H1 (cell line): ENCODE measurements around the gene ZSWIM4. TPM values are rescaled to one million over a fixed set of nuclear protein-coding genes. Genes with fewer than 3 reads are reported as not detected.

Experiments
- CTCF ChIA-PET: fragments of 300-600 bp; sonication (Branson Sonifier 250); formaldehyde crosslinking; loops from one replicate; lab custom pipeline; 2021; ENCODE audit not compliant: partially characterized antibody; lab: Charles Lee
- POLR2A ChIA-PET: fragments of 300-600 bp; sonication (Branson Sonifier 250); formaldehyde crosslinking; loops from one replicate; lab custom pipeline; 2021; ENCODE audit warnings: inconsistent platforms; ENCODE audit not compliant: partially characterized antibody; lab: Charles Lee
- DNase-seq, 2 experiments: peaks; one replicate each; pipeline versions ENCODE4 v3.0.0 to v3.0.0-alpha.2; 2010 to 2022; ENCODE audit warnings: low spot score in 2 of 2, low read depth in 1 of 2, mixed read lengths in 1 of 2
- FAIRE-seq: peaks from 2 replicates; lab custom pipeline; 2011; peaks lifted over from hg19 to GRCh38; lab: Jason Lieb, UNC
- H2AFZ ChIP-seq: 2 replicates; pipeline ENCODE4 v1.8.1; 2012; ENCODE audit warnings: low read length, inconsistent platforms
- H2AK5ac ChIP-seq: 2 replicates; pipeline ENCODE4 v1.6.1; 2013; ENCODE audit warnings: low read depth, low read length
- H2BK120ac ChIP-seq: replicated peaks from 2 replicates; pipeline ENCODE3; 2013; ENCODE audit warnings: low read depth, low read length, inconsistent platforms
- H2BK12ac ChIP-seq: 2 replicates; pipeline ENCODE4 v1.6.1; 2013; ENCODE audit warnings: low read depth, low read length
- H2BK15ac ChIP-seq: 2 replicates; pipeline ENCODE4 v1.6.1; 2013; ENCODE audit warnings: low read length
- H2BK20ac ChIP-seq: 2 replicates; pipeline ENCODE4 v1.6.1; 2013; ENCODE audit warnings: low read length
- H2BK5ac ChIP-seq: 2 replicates; pipeline ENCODE4 v1.6.1; 2013; ENCODE audit warnings: low read depth, low read length
- H3K14ac ChIP-seq: 2 replicates; pipeline ENCODE4 v1.6.1; 2013; ENCODE audit warnings: inconsistent platforms; ENCODE audit not compliant: insufficient read length
- H3K18ac ChIP-seq: 2 replicates; pipeline ENCODE4 v1.6.1; 2013; ENCODE audit warnings: low read length; ENCODE audit errors: extremely low read depth
- H3K23ac ChIP-seq: 2 replicates; pipeline ENCODE4 v1.6.1; 2013; ENCODE audit warnings: inconsistent platforms; ENCODE audit not compliant: insufficient read length
- H3K23me2 ChIP-seq: 2 replicates; pipeline ENCODE4 v1.6.1; 2013; ENCODE audit warnings: low read depth, low read length
- H3K27ac ChIP-seq: 2 replicates; pipeline ENCODE4 v1.6.1; 2011; ENCODE audit warnings: low read depth, low read length, inconsistent platforms
- H3K27me3 ChIP-seq, 4 experiments: replicated peaks in 1 of 4; 1 replicate in 1 of 4; 2 replicates in 3 of 4; pipeline versions ENCODE4 v1.6.1 to v1.8.1; 2011 to 2013; ENCODE audit warnings: low read length in 3 of 4, mild to moderate bottlenecking in 3 of 4, inconsistent platforms in 2 of 4, mixed read lengths in 2 of 4, moderate library complexity in 1 of 4; ENCODE audit not compliant: control insufficient read depth in 3 of 4, insufficient read depth in 3 of 4; ENCODE audit errors: extremely low read depth in 1 of 4
- H3K36me3 ChIP-seq, 4 experiments: 2 replicates each; pipeline versions ENCODE4 v1.6.1 to v1.8.1; 2011 to 2013; ENCODE audit warnings: mild to moderate bottlenecking in 4 of 4, low read length in 3 of 4, moderate library complexity in 2 of 4, control low read depth in 1 of 4, inconsistent platforms in 1 of 4; ENCODE audit not compliant: insufficient read depth in 4 of 4, control insufficient read depth in 2 of 4
- H3K4ac ChIP-seq: replicated peaks from 2 replicates; pipeline ENCODE3; 2013; ENCODE audit warnings: low read length, low read depth, mixed read lengths, inconsistent platforms; ENCODE audit not compliant: insufficient read length
- H3K4me1 ChIP-seq, 4 experiments: replicated peaks in 1 of 4; 1 replicate in 1 of 4; 2 replicates in 3 of 4; pipeline versions ENCODE4 v1.6.1 to v1.8.1; 2011 to 2013; ENCODE audit warnings: low read length in 3 of 4, inconsistent platforms in 2 of 4, mixed read lengths in 1 of 4; ENCODE audit not compliant: insufficient read depth in 4 of 4, control insufficient read depth in 3 of 4
- H3K4me2 ChIP-seq, 2 experiments: 2 replicates each; pipeline versions ENCODE4 v1.6.1 to v1.8.1; 2011 to 2013; ENCODE audit warnings: low read depth in 2 of 2, low read length in 2 of 2, control low read depth in 1 of 2, inconsistent platforms in 1 of 2, mild to moderate bottlenecking in 1 of 2; ENCODE audit not compliant: insufficient read depth in 1 of 2
- H3K4me3 ChIP-seq, 4 experiments: fragments of 200-600, 300-600 bp in 1 of 4; sonication (generic), shearing (Covaris generic), sonication (Bioruptor Twin) in 1 of 4; 2 replicates each; pipeline versions ENCODE4 v1.5.1 to v1.8.1; 2011 to 2016; ENCODE audit warnings: low read length in 4 of 4, low read depth in 3 of 4, control low read depth in 2 of 4, inconsistent platforms in 2 of 4, mild to moderate bottlenecking in 2 of 4, mixed read lengths in 1 of 4, moderate library complexity in 1 of 4; ENCODE audit not compliant: insufficient read depth in 2 of 4; ENCODE audit errors: extremely low read depth in 1 of 4
- H3K56ac ChIP-seq: replicated peaks from 2 replicates; pipeline ENCODE3; 2013; ENCODE audit warnings: low read depth, mild to moderate bottlenecking, mixed read lengths, low read length, inconsistent platforms; ENCODE audit not compliant: insufficient read length
- H3K79me1 ChIP-seq: 2 replicates; pipeline ENCODE4 v1.6.1; 2013; ENCODE audit warnings: low read depth, low read length, control low read depth
- H3K79me2 ChIP-seq, 2 experiments: 2 replicates each; pipeline versions ENCODE4 v1.6.1 to v1.8.1; 2012 to 2013; ENCODE audit warnings: low read length in 2 of 2, mild to moderate bottlenecking in 2 of 2, inconsistent platforms in 1 of 2; ENCODE audit not compliant: insufficient read depth in 2 of 2, control insufficient read depth in 1 of 2
- H3K9ac ChIP-seq, 4 experiments: replicated peaks in 1 of 4; 1 replicate in 1 of 4; 2 replicates in 3 of 4; pipeline versions ENCODE4 v1.6.1 to v1.8.1; 2011 to 2013; ENCODE audit warnings: low read depth in 3 of 4, low read length in 3 of 4, control low read depth in 2 of 4, mild to moderate bottlenecking in 2 of 4, moderate library complexity in 2 of 4, inconsistent platforms in 1 of 4; ENCODE audit errors: extremely low read depth in 1 of 4
- H3K9me3 ChIP-seq, 2 experiments: 2 replicates each; pipeline versions ENCODE4 v1.6.1 to v1.8.1; 2012 to 2013; ENCODE audit warnings: mild to moderate bottlenecking in 2 of 2, moderate library complexity in 2 of 2, control low read depth in 1 of 2, inconsistent platforms in 1 of 2, low read depth in 1 of 2, low read length in 1 of 2, mixed read lengths in 1 of 2; ENCODE audit not compliant: insufficient read depth in 2 of 2
- H4K20me1 ChIP-seq, 2 experiments: replicated peaks in 1 of 2; 2 replicates each; pipeline versions ENCODE3 to v1.8.1; 2011 to 2013; ENCODE audit warnings: inconsistent platforms in 2 of 2, low read length in 2 of 2, mild to moderate bottlenecking in 1 of 2; ENCODE audit not compliant: insufficient read depth in 2 of 2, control insufficient read depth in 1 of 2
- H4K5ac ChIP-seq: 2 replicates; pipeline ENCODE4 v1.6.1; 2013; ENCODE audit warnings: low read length, low read depth, mixed read lengths, inconsistent platforms; ENCODE audit not compliant: insufficient read length
- H4K8ac ChIP-seq: 2 replicates; pipeline ENCODE4 v1.8.0; 2013; ENCODE audit warnings: mild to moderate bottlenecking, moderate library complexity, low read length, inconsistent platforms; ENCODE audit not compliant: insufficient read depth; ENCODE audit errors: extremely low read depth
- H4K91ac ChIP-seq: replicated peaks from 2 replicates; pipeline ENCODE3; 2013; ENCODE audit warnings: low read length, mixed read lengths, inconsistent platforms; ENCODE audit not compliant: insufficient read length
- CBX8 ChIP-seq: fragments of 300-800, 300-1000 bp; sonication (generic); IDR thresholded peaks from 2 replicates; pipeline ENCODE4 v1.7.1; 2016; ENCODE audit warnings: low read depth, low read length, borderline replicate concordance
- CHD1 ChIP-seq: IDR thresholded peaks from 2 replicates; pipeline ENCODE4 v1.6.1; 2012; ENCODE audit warnings: low read depth, low read length, improper control_type of control experiment
- CHD2 ChIP-seq: IDR thresholded peaks from 2 replicates; pipeline ENCODE4 v1.6.1; 2012; ENCODE audit warnings: low read length, improper control_type of control experiment
- EP300 ChIP-seq, 2 experiments: IDR thresholded peaks; 1 replicate in 1 of 2; 2 replicates in 1 of 2; pipeline ENCODE4 v1.6.1; 2011 to 2012; ENCODE audit warnings: low read depth in 2 of 2, low read length in 2 of 2, mild to moderate bottlenecking in 2 of 2, borderline replicate concordance in 1 of 2, inconsistent platforms in 1 of 2, moderate library complexity in 1 of 2
- JUND ChIP-seq: IDR thresholded peaks from 2 replicates; pipeline ENCODE4 v1.6.1; 2011; ENCODE audit warnings: mild to moderate bottlenecking, improper control_type of control experiment, low read length
- NANOG ChIP-seq: IDR thresholded peaks from 2 replicates; pipeline ENCODE4 v1.6.1; 2011; ENCODE audit warnings: low read length, low read depth, mild to moderate bottlenecking, inconsistent platforms; ENCODE audit not compliant: insufficient read depth, poor library complexity, severe bottlenecking
- RXRA ChIP-seq: IDR thresholded peaks from 2 replicates; pipeline ENCODE4 v1.6.1; 2011; ENCODE audit warnings: low read depth, mild to moderate bottlenecking, low read length, moderate library complexity; ENCODE audit not compliant: insufficient read depth
- SIN3A ChIP-seq, 2 experiments: IDR thresholded peaks in 1 of 2; conservative IDR thresholded peaks in 1 of 2; 2 replicates each; pipeline ENCODE4 v1.6.1; 2011 to 2012; ENCODE audit warnings: low read length in 2 of 2, improper control_type of control experiment in 1 of 2, low read depth in 1 of 2, mild to moderate bottlenecking in 1 of 2
- SIRT6 ChIP-seq: IDR thresholded peaks from one replicate; pipeline ENCODE4 v1.7.1; 2012; ENCODE audit warnings: low read length, inconsistent platforms
- SP1 ChIP-seq: IDR thresholded peaks from 2 replicates; pipeline ENCODE4 v1.6.1; 2011; ENCODE audit warnings: low read depth, low read length
- SP2 ChIP-seq: IDR thresholded peaks from 2 replicates; pipeline ENCODE4 v1.6.1; 2012; ENCODE audit warnings: mild to moderate bottlenecking, low read length, inconsistent platforms
- SP4 ChIP-seq: IDR thresholded peaks from 2 replicates; pipeline ENCODE4 v1.6.1; 2012; ENCODE audit warnings: low read length, inconsistent platforms
- TAF1 ChIP-seq: IDR thresholded peaks from 2 replicates; pipeline ENCODE4 v1.6.1; 2011; ENCODE audit warnings: mild to moderate bottlenecking, low read depth, low read length
- WGBS, 2 experiments: shearing (Covaris generic) in 1 of 2; methylation state at CpG; one replicate each; pipeline versions ENCODE4 v1.1.6 to v1.1.7; 2013 to 2015; ENCODE audit warnings: low lambda C conversion rate in 2 of 2, mixed read lengths in 2 of 2, inconsistent platforms in 1 of 2, low coverage in 1 of 2, missing lambda C conversion rate in 1 of 2; ENCODE audit not compliant: insufficient replicate concordance in 2 of 2, insufficient coverage in 1 of 2, insufficient read length in 1 of 2; ENCODE audit errors: extremely low coverage in 1 of 2, missing lambda C conversion rate in 1 of 2; 5-methylcytosine and 5-hydroxymethylcytosine counted together
- polyA plus RNA-seq, 7 experiments: library from polyadenylated mRNA; depleted of rRNA in 3 of 7; stranded (reverse) in 5 of 7; unstranded in 2 of 7; fragments of >200 nt in 5 of 7; fragments of 200-250 nt in 2 of 7; gene quantifications; 1 replicate in 5 of 7; 2 replicates in 1 of 7; 4 replicates in 1 of 7; pipeline versions ENCODE4 v1.2.1 to v1.2.3, GENCODE V29; 2011 to 2013; ENCODE audit warnings: missing spikeins in 2 of 7, mixed read lengths in 2 of 7
- total RNA-seq: library from RNA; stranded (reverse); fragmentation: NEBNext Ultra II Directional; extraction: Animal tissue kit (Norgen Biotek cat#: 25700); gene quantifications from 2 replicates; pipeline ENCODE4 v1.2.1, GENCODE V29; 2021

ZSWIM4 gene
- total and polyA plus RNA-seq, 2 of the 8 experiments (the other 6 are each of a cell fraction or from before 2014, with no cell fraction given): 12.2 to 31.1 TPM

DNA sequence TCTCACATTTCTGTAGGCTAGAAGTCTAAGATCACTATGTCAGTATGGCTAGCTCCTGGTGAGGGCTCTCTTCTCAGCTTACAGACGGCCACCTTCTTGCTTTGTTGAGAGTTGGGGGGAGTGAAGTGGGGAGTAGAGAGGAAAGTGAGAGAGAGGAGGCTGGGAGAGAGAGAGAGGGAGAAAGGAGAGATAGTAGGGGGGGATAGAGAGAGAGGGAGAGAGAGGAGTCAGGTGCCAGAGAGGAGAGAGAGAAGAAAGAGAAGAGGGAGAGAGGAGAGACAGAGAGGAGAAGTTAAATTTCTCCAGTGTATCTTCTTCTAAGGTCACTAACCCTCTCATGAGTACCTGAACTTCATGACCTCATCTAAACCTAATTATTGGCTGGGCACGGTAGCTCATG, 28.7 kb downstream of the ZSWIM4 start:
- Histone ChIP-seq H3K14ac (no peak overlapping the region), H3K27me3 (no peaks in the 10 kb centered on the region), H3K4me3 (no peak overlapping the region), H3K18ac (no peak overlapping the region), H4K8ac (no peak overlapping the region), H3K27ac (no peak overlapping the region), H2BK12ac (no peak overlapping the region), H3K4me2 (no peak overlapping the region), H2BK120ac (no peak overlapping the region), H3K79me1 (peaks cover 3% of the 10 kb centered on the region; the same call in 1 of the 2 replicates), H3K23ac (no peak overlapping the region), H3K9me3 (no peaks in the 10 kb centered on the region), H4K20me1 (peaks cover 0 to 6% of the 10 kb centered on the region in 2 experiments), H4K5ac (no peak overlapping the region), H3K4ac (no peak overlapping the region), H3K56ac (no peak overlapping the region), H2AFZ (no peak overlapping the region), H3K9ac (no peak overlapping the region), H3K79me2 (no peaks in the 10 kb centered on the region), H3K36me3 (peaks cover 6 to 37% (median 14%) of the 10 kb centered on the region in 4 experiments), H2BK15ac (no peak overlapping the region), H3K4me1 (peaks cover 0 to 2% (median 0%) of the 10 kb centered on the region in 4 experiments; a peak in 2 of 7 replicates), H2BK5ac (no peak overlapping the region), H2BK20ac (no peak overlapping the region), H3K23me2 (no peaks in the 10 kb centered on the region), H2AK5ac (no peak overlapping the region), H4K91ac (no peak overlapping the region)
- WGBS, 2 experiments: 91% methylated on average over 2 of the region's 2 CpGs; no CpG with 5 or more reads in 1 of the 2 experiments
- no peak for DNase-seq
- FAIRE-seq: no peak
- no peak for TF ChIP-seq SP4
- no peak for TF ChIP-seq NANOG
- TF ChIP-seq SIRT6: no peak
- TF ChIP-seq TAF1: no peak
- no peak for TF ChIP-seq SIN3A (conservative IDR thresholded peaks at IDR 0.05 in 1 of 2, IDR thresholded peaks at IDR 0.05 in 1 of 2; ENCODE audit: low read depth in 1 of 2, low read length in 2 of 2)
- no peak for TF ChIP-seq CHD1
- TF ChIP-seq SP1: no peak
- no peak for TF ChIP-seq RXRA
- no peak for TF ChIP-seq EP300 (IDR thresholded peaks at IDR 0.05; ENCODE audit: borderline replicate concordance in 1 of 2, low read depth in 2 of 2, low read length in 2 of 2)
- no peak for TF ChIP-seq SP2
- TF ChIP-seq CBX8: no peak
- TF ChIP-seq JUND: no peak
- no peak for TF ChIP-seq CHD2
- ChIA-PET CTCF (interaction anchor here (0.6 to 5.7 kb wide), 9 partner anchors 9 to 184 kb away, joined by 3 to 27 read pairs (median 6); no protein-coding TSS in a partner anchor), POLR2A (interaction anchor here (0.6 to 4.2 kb wide), 7 partner anchors 12 to 40 kb away, joined by 3 to 15 read pairs (median 7); no protein-coding TSS in a partner anchor)
